IPS-18c (cell line): ENCODE results near the gene COL27A1.

ENCODE experiments used
- H3K4me3 ChIP-seq: 2 replicates; pipeline ENCODE4 v1.7.0; 2013; ENCODE audit warnings: low read depth, mild to moderate bottlenecking, low read length, moderate library complexity; ENCODE audit not compliant: insufficient read depth
- H3K9me3 ChIP-seq: one replicate; pipeline ENCODE4 v1.6.1; 2013; ENCODE audit warnings: mild to moderate bottlenecking, low read length, moderate library complexity; ENCODE audit not compliant: control insufficient read depth, insufficient read depth

COL27A1 gene

DNA sequence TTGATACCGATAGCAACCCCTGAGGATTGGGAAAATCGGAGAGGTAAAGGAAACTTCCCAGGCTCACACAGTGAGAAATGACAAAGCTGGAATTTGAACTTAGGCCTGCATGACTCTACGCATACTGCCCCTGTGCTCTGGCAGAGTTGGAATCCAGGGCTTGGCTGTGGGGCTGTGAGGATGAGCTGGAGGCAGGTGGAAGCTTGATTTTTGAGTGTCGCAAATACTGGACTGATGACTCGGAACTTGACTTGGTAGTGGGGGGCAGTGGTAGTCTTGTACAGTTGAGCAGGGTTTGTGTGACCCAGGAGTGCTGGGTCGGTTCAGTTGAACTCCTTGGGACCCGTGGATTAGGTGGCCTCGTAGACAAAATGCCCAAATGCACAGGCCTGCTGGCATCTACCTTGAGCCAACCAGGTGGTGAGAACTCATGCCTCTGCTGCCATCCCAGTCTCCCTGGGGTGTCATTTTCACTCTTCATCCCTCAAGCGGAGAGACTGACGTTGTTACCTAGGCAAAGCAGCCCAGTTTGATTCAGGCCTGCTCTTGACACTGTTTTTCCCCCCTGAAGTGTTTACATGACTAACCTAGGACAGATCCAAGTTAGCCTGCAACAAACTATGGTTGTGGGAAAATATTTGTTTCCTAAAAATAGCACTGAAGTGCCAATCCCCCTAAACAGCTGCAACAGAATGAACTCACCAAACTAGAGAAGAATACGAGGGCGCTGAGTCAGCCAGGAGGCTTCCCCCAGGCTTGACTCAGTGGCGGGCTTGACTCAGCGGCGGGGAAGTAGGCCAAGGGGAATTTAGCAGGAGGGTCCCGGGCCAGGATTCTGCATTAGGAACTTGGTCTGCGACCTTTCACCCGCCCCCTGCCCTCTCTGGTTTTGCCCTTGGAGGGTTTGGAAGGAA lies 121.8 kb downstream of the COL27A1 start:
- Histone ChIP-seq H3K9me3 (no peaks in the 10 kb centered on the region), H3K4me3 (no peak overlapping the region)

DNA sequence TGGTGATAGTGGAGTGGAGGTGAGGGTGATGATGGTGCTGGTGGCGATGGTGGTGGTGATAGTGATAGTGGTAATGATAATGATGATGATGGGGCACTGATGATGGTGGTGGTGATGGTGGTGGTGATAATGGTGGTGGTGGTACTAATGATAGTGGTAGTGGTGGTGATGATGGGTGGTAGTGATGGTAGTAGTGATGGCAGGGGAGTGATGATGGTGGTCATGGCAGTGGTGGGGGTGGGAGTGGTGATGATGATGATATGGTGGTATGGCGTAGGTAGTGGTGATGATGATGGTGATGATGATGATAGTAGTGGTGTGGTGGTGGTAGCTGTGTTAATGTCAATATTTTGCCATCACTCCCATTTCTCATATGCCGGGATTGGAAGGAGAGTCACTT lies 123.0 kb downstream of the COL27A1 start:
- H3K4me3 ChIP-seq = no peak overlapping the region

DNA sequence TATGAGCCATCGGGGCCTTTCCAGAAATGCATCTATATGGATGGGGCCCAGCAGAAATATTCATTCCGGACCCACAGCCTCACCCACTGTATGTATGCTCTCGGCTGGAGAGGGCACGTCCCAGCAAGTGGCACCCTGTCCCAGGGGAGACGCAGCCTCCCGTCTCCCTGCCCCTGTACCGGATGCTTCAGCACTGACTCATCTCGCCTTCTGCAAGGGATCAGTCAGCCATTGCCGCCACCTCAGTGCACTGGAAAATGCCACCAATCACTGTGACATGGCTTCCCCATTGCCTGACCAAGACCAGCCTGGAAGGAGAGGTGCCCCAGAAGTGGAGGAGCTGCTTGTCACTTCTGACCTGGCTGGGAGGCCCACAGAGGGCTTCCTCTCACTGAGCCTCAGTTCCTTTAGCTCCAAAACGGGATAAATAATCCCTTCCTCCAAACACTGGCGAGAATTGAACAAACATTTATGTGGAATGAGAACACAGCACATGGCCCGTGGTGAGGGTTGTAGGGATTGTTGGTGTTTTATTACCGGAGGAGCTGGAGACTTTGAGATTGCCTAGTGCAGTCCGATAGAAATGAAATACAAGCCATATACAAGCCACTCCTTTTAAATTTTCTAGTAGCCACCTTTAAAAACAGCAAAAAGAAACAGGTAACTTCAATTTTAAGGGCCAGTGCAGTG lies 123.7 kb downstream of the COL27A1 start:
- H3K9me3 ChIP-seq = no peaks in the 10 kb centered on the region

More for the DNA sequence above, 123.0 kb downstream of the COL27A1 start:
- no peaks in the 10 kb centered on the region for H3K9me3 ChIP-seq

DNA sequence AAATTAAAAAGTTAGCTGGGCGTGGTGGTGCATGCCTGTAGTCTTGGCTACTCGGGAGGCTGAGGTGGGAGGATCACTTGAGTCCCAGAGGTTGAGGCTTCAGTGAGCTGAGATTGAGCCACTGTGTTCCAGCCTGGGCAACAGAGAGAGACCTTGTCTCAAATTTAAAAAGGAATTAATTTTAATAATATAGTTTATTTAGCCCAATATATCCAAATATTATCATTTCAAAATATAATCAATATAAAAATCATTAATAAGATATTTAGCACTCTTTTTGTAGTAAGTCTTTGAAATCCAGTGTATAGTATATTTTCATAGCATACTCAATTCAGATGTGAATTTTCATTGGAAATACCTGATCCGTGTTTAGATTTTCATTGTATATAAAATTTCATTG lies 124.4 kb downstream of the COL27A1 start:
- Histone ChIP-seq H3K9me3 (no peaks in the 10 kb centered on the region), H3K4me3 (no peak overlapping the region)

More for the DNA sequence above, 123.7 kb downstream of the COL27A1 start:
- H3K4me3 ChIP-seq = no peak overlapping the region

DNA sequence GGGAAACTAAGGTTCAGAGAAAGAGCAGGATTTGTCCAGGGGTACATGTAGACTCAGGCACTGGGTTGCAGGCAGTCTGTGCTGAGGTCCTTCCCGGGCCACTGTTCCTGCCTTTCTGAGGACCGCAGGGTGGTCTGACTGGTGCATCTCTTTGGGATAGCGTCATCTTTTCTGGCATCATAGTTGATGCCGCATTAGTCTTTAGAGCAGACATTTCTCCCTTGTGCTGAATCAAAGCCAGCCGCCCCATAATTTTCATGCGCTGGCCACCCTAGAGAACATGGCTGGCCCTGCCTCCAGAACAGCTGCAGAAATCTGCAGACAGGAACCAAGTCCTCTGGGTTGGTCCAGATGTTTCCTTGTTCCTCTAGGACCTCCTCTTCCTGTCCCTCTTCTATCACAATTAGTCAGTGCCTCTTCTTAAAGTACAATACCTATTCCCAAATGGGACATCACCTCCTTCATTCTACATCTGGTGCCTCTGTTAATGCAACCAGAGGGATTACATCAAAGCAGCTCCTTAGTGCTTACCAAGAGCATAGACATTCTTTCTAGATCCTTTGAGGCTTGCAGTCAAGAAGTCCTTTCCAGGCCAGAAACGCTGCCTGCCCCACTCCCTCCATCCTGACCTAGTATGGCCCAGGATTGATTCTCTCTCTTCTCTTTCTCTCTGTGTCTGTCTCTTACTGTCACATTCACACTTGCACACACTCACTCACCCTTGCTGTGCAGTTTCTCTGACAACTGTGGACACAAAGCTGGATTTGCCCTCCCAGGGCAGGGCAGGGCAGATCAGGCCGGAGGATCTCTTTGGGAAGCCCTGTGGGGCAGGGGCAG lies 125.5 kb downstream of the COL27A1 start:
- Histone ChIP-seq H3K9me3 (no peaks in the 10 kb centered on the region), H3K4me3 (no peak overlapping the region)

DNA sequence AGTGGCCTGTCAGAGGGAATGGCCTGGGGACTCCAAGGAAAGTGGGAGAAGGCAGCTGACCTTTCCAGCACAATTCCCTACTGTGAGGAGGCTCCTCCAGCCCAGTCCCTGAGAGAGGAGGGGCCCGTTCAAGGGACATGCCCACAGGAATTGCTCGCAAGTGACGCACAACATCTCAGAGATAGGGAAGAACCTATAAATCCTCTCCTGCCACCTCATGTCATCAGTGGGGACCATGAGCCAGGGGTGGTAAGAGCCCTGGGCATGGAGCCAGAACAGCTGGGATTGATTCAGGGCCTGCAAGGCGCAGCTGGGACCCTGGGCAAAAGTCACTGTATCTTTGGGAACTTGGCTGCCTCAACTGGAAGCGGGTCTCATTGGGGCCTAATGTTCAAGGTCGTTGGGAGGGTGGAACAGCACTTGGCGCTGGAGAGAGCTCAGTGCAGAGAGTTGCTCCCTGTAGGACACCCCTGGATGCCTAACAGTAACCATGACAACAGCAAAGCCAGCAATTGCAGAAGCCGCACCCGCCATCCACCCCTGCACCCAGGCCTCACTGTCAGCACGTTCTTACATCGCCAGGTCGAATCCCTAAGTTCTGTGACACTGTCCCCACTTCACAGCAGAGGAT lies 126.3 kb downstream of the COL27A1 start:
- H3K4me3 ChIP-seq = no peak overlapping the region
- no peaks in the 10 kb centered on the region for H3K9me3 ChIP-seq

DNA sequence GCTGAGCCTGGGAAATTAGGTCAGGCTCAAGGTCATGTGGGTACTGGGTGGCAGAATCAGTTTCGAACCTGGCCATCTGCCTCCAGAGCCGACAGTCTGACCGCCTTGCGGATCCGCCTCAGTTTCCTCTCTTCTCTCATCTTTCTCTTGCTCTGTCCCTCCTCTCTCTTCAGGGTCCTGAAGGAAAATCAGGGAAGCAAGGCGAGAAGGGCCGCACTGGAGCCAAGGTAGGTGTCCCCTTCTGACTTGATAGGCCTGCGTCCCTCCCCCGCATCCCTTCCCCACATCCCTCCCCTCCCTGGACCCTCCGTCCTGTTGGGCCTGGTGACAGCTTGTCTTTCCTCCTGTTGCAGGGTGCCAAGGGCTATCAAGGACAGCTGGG lies 126.8 kb downstream of the COL27A1 start:
- H3K4me3 ChIP-seq = no peak overlapping the region
- H3K9me3 ChIP-seq = no peaks in the 10 kb centered on the region

DNA sequence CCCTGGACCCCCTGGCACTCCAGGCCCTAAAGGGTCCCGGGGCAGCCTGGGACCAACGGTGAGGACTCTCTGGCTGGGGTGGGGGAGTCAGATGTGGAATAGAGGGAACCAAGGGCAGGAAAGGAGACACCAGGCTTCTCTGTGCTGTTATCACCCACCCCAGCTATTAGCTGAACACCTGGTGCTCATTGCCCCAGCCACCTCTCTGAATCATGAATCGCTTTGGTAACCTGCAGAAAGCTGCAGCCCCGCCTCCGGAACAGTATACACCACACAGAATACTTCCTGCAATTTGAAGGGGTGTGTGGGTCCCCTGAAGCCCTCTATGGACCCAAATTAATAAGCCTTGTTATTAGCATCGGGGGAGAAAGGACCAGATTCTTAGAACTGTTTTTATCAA lies 127.2 kb downstream of the COL27A1 start:
- H3K9me3 ChIP-seq = no peaks in the 10 kb centered on the region
- H3K4me3 ChIP-seq = no peak overlapping the region

DNA sequence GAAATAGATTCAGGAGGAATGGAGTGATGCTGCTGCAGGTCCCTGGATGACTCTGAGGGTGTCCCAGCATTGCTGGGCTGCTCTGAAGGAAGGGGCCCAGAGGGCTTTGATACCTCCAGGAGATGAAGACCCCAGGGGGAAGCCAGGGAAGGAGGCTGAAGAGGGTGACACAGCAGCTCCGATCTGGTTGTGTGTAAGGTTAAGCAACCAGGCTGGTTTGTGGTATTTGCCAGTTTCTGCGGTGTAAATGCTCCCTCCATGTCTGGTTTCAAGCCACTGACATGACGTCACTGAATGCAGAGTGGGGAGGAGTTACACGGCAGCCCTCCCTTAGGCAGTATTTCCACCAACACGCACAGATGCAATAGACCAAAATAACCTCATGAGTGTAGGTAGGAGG lies 127.6 kb downstream of the COL27A1 start:
- no peaks in the 10 kb centered on the region for H3K9me3 ChIP-seq
- no peak overlapping the region for H3K4me3 ChIP-seq

DNA sequence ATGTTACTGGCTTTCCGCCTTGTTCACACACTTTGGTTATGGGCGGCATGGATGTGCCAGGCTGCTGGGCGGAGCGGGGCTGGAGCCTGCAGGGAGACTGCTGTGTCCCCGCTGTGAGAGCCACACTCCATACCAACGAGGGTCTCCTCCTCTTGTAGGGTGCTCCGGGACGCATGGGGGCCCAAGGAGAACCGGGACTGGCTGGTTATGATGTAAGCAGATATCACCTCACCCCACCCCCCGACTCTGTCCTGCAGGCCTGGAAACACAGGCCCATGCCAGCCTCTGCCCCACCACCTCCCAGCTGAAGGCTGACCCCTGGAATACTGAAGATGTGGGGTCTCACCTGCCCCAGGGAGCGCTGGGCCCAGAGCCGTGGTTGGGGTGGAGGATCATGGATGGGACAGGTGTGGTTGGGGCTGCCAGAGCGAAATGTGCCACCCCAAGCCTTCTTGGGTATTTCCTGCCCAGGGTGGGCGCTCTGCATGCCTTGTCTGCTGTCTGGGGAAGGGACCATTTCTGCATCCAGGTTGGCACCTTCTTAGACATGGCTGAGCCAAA lies 128.3 kb downstream of the COL27A1 start:
- H3K9me3 ChIP-seq = no peaks in the 10 kb centered on the region
- no peak overlapping the region for H3K4me3 ChIP-seq

DNA sequence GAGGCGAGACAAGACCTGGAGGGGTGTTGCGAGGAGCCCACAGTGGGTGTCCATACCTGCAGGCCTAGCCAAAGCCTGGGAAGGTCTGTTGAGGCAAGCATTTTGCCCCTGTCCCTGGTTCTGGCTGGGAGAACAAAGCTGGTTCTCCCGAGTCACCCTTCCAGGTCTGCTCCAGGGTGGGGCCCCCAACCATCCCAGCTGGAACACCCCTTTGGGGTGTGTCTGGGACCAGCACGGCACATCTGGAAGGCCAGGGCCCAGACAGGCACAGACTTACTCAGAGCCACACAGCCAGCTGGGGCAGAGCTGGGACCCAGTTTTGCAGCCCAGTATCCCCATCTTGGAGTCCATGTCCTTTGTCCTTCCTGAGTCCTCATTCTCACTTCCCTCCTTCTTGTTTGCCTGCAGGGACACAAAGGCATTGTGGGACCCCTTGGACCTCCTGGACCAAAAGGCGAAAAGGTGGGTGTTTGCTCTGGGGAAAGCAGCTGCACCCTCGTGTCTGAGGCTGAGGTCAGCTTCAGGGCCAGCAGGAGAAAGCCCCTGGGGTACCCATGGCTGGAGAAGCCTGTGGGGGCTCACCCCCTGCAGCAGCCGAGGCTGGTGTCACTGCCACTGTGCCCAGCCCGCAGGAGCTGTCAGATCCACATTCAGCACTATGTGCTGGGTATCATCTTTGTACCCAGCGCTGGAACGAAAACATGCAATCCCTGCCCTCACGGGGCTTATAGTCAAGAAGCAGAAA lies 129.2 kb downstream of the COL27A1 start:
- Histone ChIP-seq H3K4me3 (no peak overlapping the region), H3K9me3 (peaks cover 2% of the 10 kb centered on the region)

DNA sequence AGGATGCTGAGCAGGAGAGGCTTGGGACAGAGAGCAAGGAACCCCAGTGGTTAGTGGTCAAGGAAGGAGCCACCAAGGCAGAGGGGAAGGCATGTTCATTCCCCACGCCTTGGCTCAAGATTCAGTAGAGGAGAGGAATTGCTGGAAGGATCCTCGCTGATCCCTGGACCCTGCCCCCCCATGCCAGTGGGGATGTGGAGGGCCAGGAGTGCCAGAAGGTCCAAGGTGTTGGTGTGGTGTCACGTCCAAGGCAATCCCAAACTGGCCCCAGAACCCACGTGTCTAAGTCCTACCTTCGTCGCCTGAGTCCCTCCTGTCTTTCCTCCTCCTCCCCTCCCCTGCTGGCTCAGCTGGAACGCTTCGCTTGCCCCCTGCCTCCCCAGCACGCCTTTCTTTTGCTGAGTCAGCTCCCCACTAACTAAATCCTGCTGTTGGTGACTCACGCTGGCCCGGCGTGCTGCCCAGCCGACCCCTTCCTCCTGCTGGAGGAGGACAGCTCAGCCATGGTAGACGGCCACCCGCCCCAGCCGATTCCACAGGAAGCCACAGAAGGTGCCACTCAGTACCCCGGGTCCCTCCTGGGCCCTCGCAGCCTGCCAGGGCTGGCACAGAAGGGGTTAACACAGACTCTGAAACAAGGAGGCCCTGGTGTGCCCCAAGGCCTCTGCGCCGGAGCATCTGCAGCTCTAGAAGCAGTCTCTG lies 130.0 kb downstream of the COL27A1 start:
- Histone ChIP-seq H3K4me3 (no peak overlapping the region), H3K9me3 (peaks cover 2% of the 10 kb centered on the region)

DNA sequence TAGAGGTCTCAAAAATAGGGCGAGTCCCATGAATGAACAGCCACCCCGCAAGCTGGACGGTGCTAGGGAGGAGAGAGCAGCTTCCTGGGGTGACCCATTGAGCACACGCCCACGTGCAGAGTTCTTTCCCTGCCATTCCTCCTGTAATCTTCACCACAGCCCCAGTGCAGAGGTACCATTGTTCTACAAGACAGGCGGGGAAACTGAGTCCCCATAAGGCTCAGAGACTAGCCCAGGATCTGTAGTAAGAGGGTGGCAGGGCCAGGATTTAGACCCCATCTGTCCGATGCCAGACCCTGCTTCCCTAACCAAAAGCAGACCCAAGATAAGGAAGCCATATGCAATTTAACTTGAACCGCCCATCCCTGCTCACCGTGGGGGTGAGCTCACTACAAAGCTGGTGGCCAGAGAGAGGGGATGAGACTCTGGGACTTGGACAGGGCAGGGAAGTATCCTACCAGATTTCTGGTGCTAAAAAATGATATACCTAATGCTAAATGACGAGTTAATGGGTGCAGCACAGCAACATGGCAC lies 130.9 kb downstream of the COL27A1 start:
- H3K4me3 ChIP-seq = no peak overlapping the region
- peaks cover 2% of the 10 kb centered on the region for H3K9me3 ChIP-seq

DNA sequence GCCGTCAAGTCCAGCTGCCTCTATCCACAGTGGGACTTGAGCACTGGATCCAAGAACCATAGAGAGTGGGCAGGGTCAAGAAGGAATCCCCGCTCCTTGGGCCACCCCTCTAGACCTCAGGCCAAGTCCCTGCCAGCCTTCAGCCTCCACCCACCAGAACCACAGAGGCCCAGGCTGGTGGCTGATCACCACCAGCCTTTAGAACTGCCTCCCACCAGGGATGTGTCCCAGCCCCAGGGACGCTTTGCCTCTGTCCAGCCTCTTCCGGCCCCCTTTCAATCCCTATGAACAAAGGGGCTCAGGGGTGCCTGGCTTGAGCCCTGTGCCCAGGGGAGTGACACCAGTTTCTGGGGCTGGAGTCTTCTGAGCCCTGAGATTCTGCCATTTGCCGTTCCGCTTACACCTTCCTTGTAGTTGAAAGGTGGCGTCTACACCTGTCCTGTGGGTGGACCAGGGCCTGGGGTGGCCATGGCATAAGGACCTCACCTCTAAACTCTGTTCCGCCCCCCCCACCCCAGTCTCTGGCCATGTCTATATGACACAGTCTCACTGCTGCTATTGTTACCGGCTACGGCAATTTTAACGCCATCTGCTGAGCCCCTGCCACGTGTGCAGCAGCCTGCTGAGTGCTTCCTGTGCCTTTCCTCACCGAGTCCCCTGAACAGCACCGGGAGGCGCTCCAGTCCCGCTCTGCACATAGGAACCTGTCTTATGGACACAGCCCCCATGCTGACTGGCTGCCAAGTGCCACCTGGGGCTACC lies 131.8 kb downstream of the COL27A1 start:
- Histone ChIP-seq H3K9me3 (peaks cover 2% of the 10 kb centered on the region), H3K4me3 (no peak overlapping the region)

DNA sequence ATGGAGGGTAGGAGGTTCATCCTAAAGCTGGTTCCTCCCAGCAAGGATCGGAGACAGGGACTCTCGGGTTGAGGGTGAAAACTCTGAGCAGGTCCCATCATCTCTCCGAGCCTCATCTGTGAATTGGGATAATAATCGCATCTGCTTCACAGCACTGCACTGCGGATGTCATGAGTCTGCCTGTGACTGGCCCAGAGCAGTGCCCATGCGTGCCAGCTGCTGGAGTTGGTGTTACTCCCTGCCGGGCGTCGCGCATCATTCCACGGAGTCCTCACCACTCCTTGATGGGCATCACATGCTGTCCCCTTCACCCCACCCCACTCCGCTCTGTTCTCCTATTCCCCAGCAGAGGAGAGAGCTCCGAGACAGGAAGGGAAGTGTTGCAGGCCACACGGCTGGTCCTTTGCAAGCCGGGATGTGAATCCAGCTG lies 132.4 kb downstream of the COL27A1 start:
- Histone ChIP-seq H3K9me3 (peaks cover 2% of the 10 kb centered on the region), H3K4me3 (no peak overlapping the region)
